Hepatocyte (in vitro differentiated cells): ENCODE measurements around the gene TTLL4. TPM values are rescaled to one million over a fixed set of nuclear protein-coding genes. Genes with fewer than 3 reads are reported as not detected.
"Not testable (repeated sequence)": the region's sequence is repeated elsewhere in the genome, so short reads cannot be mapped to it uniquely, and the experiment has no call there.

Experiments used
- DNase-seq: peaks from one replicate; pipeline ENCODE4 v3.0.0-alpha.2; 2016; ENCODE audit warnings: low spot score
- H2AFZ ChIP-seq: fragments of 200-600 bp; sonication (generic); 2 replicates; pipeline ENCODE4 v1.6.0; 2016; ENCODE audit warnings: antibody characterized with exemption, mild to moderate bottlenecking
- H3K27ac ChIP-seq: fragments of 200-600 bp; sonication (generic); 2 replicates; pipeline ENCODE4 v1.5.1; 2016; ENCODE audit warnings: mild to moderate bottlenecking
- H3K27me3 ChIP-seq: fragments of 200-600 bp; sonication (generic); 2 replicates; pipeline ENCODE4 v1.6.1; 2016
- H3K36me3 ChIP-seq: fragments of 200-600 bp; sonication (generic); replicated peaks from 2 replicates; pipeline ENCODE4 v1.5.1; 2016; ENCODE audit warnings: low read depth; ENCODE audit not compliant: insufficient read depth
- H3K4me1 ChIP-seq: fragments of 200-600 bp; sonication (generic); 2 replicates; pipeline ENCODE4 v1.5.1; 2016; ENCODE audit warnings: mild to moderate bottlenecking, moderate library complexity; ENCODE audit not compliant: insufficient read depth
- H3K4me2 ChIP-seq: fragments of 200-600 bp; sonication (generic); 2 replicates; pipeline ENCODE4 v1.6.0; 2016
- H3K4me3 ChIP-seq: fragments of 200-600 bp; sonication (generic); 2 replicates; pipeline ENCODE4 v1.5.1; 2016; ENCODE audit warnings: mild to moderate bottlenecking
- H3K79me2 ChIP-seq: fragments of 200-600 bp; sonication (generic); 2 replicates; pipeline ENCODE4 v1.6.0; 2017; ENCODE audit warnings: mild to moderate bottlenecking
- H3K9me2 ChIP-seq: fragments of 200-600 bp; sonication (generic); replicated peaks from 2 replicates; pipeline ENCODE4 v1.6.0; 2017; ENCODE audit warnings: mild to moderate bottlenecking; ENCODE audit not compliant: insufficient read depth
- H3K9me3 ChIP-seq: fragments of 200-600 bp; sonication (generic); 2 replicates; pipeline ENCODE4 v1.5.1; 2016; ENCODE audit warnings: low read depth, mild to moderate bottlenecking
- H4K20me1 ChIP-seq: fragments of 200-600 bp; sonication (generic); 2 replicates; pipeline ENCODE4 v1.6.0; 2016; ENCODE audit warnings: mild to moderate bottlenecking; ENCODE audit not compliant: insufficient read depth, poor library complexity, severe bottlenecking
- CTCF ChIP-seq: fragments of 200-600 bp; sonication (generic); IDR thresholded peaks from 2 replicates; pipeline ENCODE4 v1.5.1; 2016; ENCODE audit warnings: antibody characterized with exemption, mild to moderate bottlenecking; ENCODE audit not compliant: poor library complexity
- EZH2 ChIP-seq: fragments of 200-600 bp; sonication (generic); IDR thresholded peaks from 2 replicates; pipeline ENCODE4 v1.6.1; 2016; ENCODE audit warnings: antibody characterized with exemption, mild to moderate bottlenecking, borderline replicate concordance
- EZH2phosphoT487 ChIP-seq: fragments of 200-600 bp; sonication (generic); IDR thresholded peaks from one replicate; pipeline ENCODE4 v1.6.1; 2018; ENCODE audit warnings: antibody characterized with exemption, mild to moderate bottlenecking, low read depth, moderate library complexity; ENCODE audit not compliant: unreplicated experiment, severe bottlenecking
- WGBS: methylation state at CpG from one replicate; pipeline ENCODE4 v1.1.6; 2016; ENCODE audit warnings: low lambda C conversion rate; ENCODE audit errors: missing lambda C conversion rate; 5-methylcytosine and 5-hydroxymethylcytosine counted together
- polyA plus RNA-seq: library from polyadenylated mRNA; unstranded; fragments of >200 nt; fragmentation: Nextera tagmentation; extraction: Ambion mirVana; gene quantifications from 2 replicates; pipeline ENCODE4 v1.2.1, GENCODE V29; 2016
- total RNA-seq: library from RNA; depleted of rRNA; stranded (reverse); fragments of >200 nt; gene quantifications from 2 replicates; pipeline ENCODE4 v1.2.3, GENCODE V29; 2014

The TTLL4 gene
- total and polyA plus RNA-seq, 2 experiments from 2014 or later, result 18.2 to 23.7 TPM

GRCh38 chr2:218687400-218688060 lies 23.1 kb upstream of the TTLL4 start:
- not testable (repeated sequence) for H3K4me3 ChIP-seq, H3K27me3 ChIP-seq, H3K9me3 ChIP-seq, H2AFZ ChIP-seq, H3K9me2 ChIP-seq, H4K20me1 ChIP-seq, H3K4me2 ChIP-seq, H3K4me1 ChIP-seq, H3K36me3 ChIP-seq, H3K79me2 ChIP-seq, H3K27ac ChIP-seq
- DNase-seq, result peak; percentile 87
- peak; percentile 70 for TF ChIP-seq CTCF
- WGBS, result 37% methylated on average over 5 of the region's 5 CpGs

DNA sequence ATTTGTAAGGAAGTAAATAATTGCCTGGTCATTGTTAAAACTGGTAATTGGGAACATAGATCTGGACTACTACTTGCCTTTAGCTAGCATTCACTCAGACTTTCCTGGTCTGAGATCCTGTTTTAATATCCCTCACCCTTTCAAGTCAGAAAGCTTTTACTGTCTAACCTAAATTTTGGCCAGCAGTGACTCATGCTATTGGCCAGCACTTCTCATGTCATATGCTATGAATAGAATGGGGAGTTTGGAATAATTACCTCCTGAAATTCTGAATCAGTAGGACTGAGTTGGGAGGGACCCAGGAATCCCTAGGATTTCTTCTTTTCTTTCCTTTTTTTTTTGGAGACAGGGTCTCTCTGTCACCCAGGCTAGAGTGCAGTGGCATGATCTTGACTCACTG lies 19.4 kb upstream of the TTLL4 start:
- Histone ChIP-seq H3K9me3 (no peaks in the 10 kb centered on the region), H4K20me1 (no peaks in the 10 kb centered on the region), H3K27ac (no peak overlapping the region), H3K9me2 (no peaks in the 10 kb centered on the region), H3K4me3 (no peak overlapping the region), H3K27me3 (no peaks in the 10 kb centered on the region), H3K36me3 (no peaks in the 10 kb centered on the region), H3K79me2 (no peaks in the 10 kb centered on the region), H2AFZ (no peak overlapping the region), H3K4me2 (no peak overlapping the region), H3K4me1 (no peaks in the 10 kb centered on the region)
- no peak for DNase-seq
- no peak for TF ChIP-seq CTCF
- no peak for TF ChIP-seq EZH2phosphoT487
- TF ChIP-seq EZH2, result no peak

- TF ChIP-seq CTCF (no peak), EZH2 (no peak), EZH2phosphoT487 (no peak)
- no peaks in the 10 kb centered on the region for H3K36me3 ChIP-seq
- no peaks in the 10 kb centered on the region for H3K9me2 ChIP-seq
- no peaks in the 10 kb centered on the region for H3K79me2 ChIP-seq
- H3K4me2 ChIP-seq, result no peak overlapping the region
- DNase-seq, result no peak
- no peaks in the 10 kb centered on the region for H3K4me1 ChIP-seq
- no peaks in the 10 kb centered on the region for H3K9me3 ChIP-seq
- H3K27ac ChIP-seq, result no peak overlapping the region
- no peaks in the 10 kb centered on the region for H3K27me3 ChIP-seq
- 81% methylated on average over 3 of the region's 3 CpGs for WGBS
- H2AFZ ChIP-seq, result no peak overlapping the region
- H4K20me1 ChIP-seq, result no peaks in the 10 kb centered on the region
- H3K4me3 ChIP-seq, result no peak overlapping the region
Observed at GRCh38 chr2:218694405-218695145, 16.1 kb upstream of the TTLL4 start.
